HS-27A (cell line): ENCODE measurements around the gene SMIM33.
"Not testable (repeated sequence)": the region's sequence is repeated elsewhere in the genome, so short reads cannot be mapped to it uniquely, and the experiment has no call there.

ENCODE experiments used
- DNase-seq: peaks from one replicate; pipeline ENCODE4 v3.0.0-alpha.2; 2012; ENCODE audit warnings: low read depth, missing footprints

The SMIM33 gene

GRCh38 chr5:139457241-139457640 lies 13.6 kb upstream of the SMIM33 start:
- DNase-seq = no peak

GRCh38 chr5:139457653-139458306 lies 13.0 kb upstream of the SMIM33 start:
- no peak for DNase-seq

DNA sequence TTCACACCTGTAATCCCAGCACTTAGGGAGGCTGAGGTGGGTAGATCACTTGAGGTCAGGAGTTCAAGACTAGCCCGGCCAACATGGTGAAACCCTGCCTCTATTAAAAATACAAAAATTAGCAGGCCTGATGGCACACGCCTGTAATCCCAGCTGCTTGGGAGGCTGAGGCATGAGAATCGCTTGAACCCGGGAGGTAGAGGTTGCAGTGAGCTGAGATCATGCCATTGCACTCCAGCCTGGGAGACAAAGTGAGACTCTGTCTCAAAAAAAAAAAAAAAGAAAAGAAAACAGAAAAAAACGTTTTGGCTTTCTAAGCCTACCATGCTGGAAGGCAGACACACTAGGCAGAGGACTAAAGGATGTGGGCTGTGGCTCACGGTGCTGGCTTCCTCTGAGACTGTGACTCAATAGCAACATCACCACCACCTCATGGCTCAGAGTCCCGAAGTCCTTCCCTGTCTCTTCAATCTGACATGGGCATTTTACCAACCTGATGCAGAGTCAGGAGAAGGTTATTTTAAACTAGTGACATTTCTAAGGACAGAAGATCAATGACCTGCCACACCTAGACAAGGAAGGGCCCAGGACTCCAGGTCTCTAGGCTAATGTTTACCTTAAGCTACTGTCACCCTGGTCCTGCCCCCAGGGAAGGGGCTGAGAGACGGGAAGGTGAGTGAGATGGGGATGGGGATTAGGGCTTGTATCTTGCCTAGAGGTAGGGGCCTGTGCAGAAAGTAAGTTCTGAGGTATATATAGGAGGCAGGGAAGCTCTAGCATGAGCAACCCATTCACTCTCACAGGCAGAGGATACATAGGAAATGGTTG lies 12.0 kb upstream of the SMIM33 start:
- no peak for DNase-seq

DNA sequence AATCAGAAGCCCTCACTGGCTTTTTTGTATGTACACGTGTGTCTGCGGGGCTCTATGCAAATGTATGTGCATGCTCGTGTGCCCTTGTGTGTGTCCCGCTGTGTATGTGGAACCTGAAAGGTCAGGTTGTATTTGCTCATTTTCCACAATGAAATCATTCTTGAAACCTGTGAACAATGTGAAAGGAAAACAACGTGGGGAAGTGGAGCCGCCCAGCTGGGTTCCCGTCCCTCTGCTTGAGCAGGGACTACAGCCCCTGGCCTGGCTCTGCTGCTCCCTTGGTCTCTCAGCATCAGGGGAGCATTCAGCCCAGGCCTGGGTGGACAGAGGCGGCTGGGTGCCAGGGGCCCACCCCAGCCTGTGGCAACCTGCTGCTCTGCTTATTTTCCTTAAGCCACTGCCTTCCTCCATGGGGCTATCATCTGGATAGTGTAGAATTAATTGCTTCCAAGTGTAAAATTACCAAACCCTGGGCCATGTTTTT lies 11.3 kb upstream of the SMIM33 start:
- no peak for DNase-seq

DNA sequence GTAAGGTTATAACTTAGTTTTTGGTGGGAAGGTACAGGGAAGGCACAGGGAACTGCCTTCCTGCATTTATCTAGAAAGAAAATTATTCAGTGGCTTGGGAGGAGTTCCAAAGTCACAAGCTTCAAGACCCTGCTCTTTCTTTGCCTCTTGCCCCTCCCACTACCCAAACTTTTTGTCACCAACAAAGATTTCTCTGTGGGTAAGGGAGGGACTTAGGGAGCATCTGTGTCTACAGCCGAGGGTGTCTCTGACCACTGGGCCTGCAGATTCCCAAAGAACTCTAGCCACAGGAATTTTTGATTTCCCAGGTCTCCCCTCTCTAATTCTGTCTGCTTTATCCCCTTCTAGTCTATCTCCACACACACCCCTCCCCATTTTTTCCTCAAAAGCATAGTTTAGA lies 10.3 kb upstream of the SMIM33 start:
- no peak for DNase-seq

- DNase-seq = no peak
Observed at GRCh38 chr5:139461176-139461575, 9.6 kb upstream of the SMIM33 start.

DNA sequence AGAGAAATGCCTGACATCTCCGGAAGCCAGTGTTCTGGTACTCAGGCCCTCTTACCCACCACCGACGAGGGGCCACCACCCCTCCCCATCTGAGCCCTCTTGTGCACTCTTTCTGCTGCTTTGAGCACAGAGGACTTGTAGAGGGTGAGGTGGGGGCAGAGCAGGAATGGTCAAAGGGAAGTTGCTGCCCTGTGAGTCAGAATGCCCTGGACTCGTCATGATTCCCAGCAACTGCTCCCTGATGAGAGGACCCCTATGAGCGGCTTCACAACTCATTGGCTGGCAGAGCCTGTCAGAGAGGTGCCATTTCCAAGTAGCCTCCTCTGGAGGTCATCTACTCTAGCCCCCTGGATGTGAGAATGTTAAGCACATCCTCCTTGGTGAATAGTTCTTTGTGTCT lies 9.1 kb upstream of the SMIM33 start:
- DNase-seq = no peak

- DNase-seq = no peak
Observed at GRCh38 chr5:139462586-139463276, 8.1 kb upstream of the SMIM33 start, which contains the start of gene ECSCR. ECSCR (minus strand) TSS chr5:139462743; CDS start chr5:139462670, 73 bp downstream.

DNA sequence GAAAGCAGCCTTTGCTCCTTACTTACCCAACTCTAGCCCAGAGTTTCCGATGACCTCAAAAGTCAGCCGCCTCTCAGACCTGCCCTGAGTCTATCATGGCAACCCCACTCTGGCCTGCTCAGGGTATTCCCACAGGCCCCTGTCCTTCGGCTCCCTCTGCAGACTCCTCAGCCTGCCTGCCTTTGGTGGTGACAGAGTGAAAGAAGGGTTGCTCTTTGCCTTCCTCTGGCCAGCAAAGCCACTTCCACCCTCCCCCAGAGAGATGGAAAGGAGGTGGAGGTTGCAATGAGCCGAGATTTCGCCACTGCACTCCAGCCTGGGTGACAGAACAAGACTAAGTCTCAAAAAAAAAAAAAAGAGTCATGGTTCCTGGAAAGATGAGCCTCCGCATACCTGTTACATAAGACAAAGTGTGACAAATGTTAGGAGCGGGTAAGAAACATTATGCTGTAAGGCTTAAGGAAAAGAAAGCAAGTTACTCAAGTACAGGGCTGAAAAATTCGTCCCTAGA lies 2.3 kb upstream of the SMIM33 start:
- no peak for DNase-seq

- DNase-seq = no peak
Observed at GRCh38 chr5:139472386-139473030, 1.7 kb downstream of the SMIM33 start.

DNA sequence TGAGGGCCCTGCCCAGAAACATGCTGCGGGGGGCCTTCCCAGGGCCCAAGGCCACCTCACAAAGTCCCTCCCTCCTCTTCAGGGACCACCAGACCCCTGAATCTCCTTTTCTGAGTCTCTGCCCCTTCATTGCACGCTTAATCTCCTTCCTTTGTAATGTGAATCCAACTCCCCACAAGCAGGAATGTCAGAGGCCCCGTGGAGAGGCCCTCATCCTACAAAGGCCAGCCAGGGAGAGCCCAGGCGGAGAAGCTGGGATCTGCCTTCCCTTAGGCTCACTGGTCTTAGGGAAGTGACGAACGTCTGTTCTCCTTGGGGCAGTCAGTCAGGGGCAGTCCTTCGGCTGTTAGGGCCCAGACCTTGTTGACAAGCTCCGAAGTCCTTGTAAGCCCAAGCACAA lies 2.3 kb downstream of the SMIM33 start:
- DNase-seq = no peak

- no peak for DNase-seq
Observed at GRCh38 chr5:139473565-139473964, 2.8 kb downstream of the SMIM33 start.

GRCh38 chr5:139474890-139475791 lies 4.3 kb downstream of the SMIM33 start:
- DNase-seq = no peak

GRCh38 chr5:139475865-139476617 lies 5.2 kb downstream of the SMIM33 start:
- DNase-seq = no peak

DNA sequence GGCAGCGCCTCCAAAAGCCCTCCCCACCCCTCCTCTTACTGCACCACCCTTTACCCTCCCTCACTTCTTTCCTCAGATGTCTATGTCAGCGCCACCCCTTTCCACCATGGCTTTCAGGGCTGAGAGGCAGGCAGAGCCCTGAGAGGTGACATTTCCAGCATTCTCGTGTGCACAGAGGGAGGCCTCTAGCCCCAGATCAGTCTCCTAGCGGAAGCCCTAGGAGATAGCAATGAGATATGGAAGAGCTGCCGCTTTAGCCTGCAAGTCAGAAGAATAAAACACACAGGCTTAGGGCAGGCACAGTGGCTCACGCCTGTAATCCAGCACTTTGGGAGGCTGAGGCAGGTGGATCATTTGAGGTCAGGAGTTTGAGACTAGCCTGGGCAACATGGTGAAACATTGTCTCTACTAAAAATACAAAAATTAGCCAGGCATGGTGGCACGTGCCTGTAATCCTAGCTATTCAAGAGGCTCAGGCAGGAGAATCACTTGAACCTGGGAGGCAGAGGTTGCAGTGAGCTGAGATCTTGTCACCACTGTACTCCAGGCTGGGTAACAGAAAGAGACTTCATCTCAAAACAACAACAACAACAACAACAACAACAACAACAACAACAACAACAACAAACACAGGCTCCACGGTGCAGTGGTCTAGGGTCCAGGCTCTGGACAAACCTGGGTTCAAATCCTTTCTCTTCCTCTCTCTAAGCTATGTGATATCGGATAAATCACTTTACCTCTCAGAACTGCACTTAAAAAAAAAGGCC lies 8.0 kb downstream of the SMIM33 start:
- DNase-seq = not testable (repeated sequence)

- DNase-seq = not testable (repeated sequence)
Observed at GRCh38 chr5:139479729-139480128, 8.9 kb downstream of the SMIM33 start.

- no peak for DNase-seq
Observed at GRCh38 chr5:139481122-139481533, 10.3 kb downstream of the SMIM33 start.

DNA sequence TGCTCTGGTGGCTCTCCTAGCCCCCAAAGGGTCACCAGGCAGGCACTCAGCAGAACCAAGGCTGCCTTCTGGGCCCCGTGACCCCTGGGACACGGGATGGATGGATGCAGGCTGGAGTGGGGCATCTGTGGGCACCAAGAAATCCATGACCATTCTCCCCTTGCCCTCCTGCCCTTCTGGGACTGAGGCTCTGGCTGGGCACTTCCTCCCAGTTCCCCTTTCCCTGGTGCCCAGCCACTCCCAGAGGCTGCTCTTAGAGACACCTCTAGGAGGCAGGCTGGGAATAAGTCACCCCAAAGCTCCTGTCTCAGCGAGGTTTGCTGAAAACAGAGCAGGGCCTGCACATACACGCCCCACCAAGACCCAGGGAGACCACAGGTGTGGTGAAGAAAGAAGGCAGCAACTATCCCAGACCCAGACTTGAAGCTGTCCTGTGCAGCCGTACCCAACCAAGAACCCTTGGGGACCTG lies 10.8 kb downstream of the SMIM33 start:
- DNase-seq = no peak
